Fibroblast of pulmonary artery (primary cell): ENCODE data around the gene IFITM1.
A peak's percentile ranks its signal among the peaks of the same experiment; 100 is the strongest.

ENCODE experiments used
- DNase-seq: peaks from one replicate; pipeline ENCODE4 v3.0.0-alpha.2; 2010; ENCODE audit warnings: low read depth
- H3K4me3 ChIP-seq: replicated peaks from 2 replicates; pipeline ENCODE4 v1.5.1; 2011; ENCODE audit warnings: low read depth, mild to moderate bottlenecking, control low read depth, low read length, moderate library complexity
- CTCF ChIP-seq: IDR thresholded peaks from 2 replicates; pipeline ENCODE4 v1.5.1; 2011; ENCODE audit warnings: mild to moderate bottlenecking, control low read depth, low read length, inconsistent platforms; ENCODE audit errors: missing control alignments

The IFITM1 gene

GRCh38 chr11:352456-353031 lies 38.7 kb downstream of the IFITM1 start:
- no peak for TF ChIP-seq CTCF
- no peak for DNase-seq
- H3K4me3 ChIP-seq = no peak overlapping the region

- peak; percentile 84 for DNase-seq
- no peak for TF ChIP-seq CTCF
- H3K4me3 ChIP-seq = no peak overlapping the region
These were observed 39.5 kb downstream of the IFITM1 start for GRCh38 chr11:353179-353873.

GRCh38 chr11:355581-356458 lies 42.0 kb downstream of the IFITM1 start:
- peak; percentile 99 for DNase-seq
- TF ChIP-seq CTCF = no peak
- peak overlapping the region; percentile 37 for H3K4me3 ChIP-seq

GRCh38 chr11:356610-357009 lies 42.8 kb downstream of the IFITM1 start:
- DNase-seq = no peak
- H3K4me3 ChIP-seq = no peak overlapping the region
- TF ChIP-seq CTCF = no peak

- H3K4me3 ChIP-seq = no peak overlapping the region
- TF ChIP-seq CTCF = no peak
These were observed 43.7 kb downstream of the IFITM1 start for GRCh38 chr11:357582-357981.

DNA sequence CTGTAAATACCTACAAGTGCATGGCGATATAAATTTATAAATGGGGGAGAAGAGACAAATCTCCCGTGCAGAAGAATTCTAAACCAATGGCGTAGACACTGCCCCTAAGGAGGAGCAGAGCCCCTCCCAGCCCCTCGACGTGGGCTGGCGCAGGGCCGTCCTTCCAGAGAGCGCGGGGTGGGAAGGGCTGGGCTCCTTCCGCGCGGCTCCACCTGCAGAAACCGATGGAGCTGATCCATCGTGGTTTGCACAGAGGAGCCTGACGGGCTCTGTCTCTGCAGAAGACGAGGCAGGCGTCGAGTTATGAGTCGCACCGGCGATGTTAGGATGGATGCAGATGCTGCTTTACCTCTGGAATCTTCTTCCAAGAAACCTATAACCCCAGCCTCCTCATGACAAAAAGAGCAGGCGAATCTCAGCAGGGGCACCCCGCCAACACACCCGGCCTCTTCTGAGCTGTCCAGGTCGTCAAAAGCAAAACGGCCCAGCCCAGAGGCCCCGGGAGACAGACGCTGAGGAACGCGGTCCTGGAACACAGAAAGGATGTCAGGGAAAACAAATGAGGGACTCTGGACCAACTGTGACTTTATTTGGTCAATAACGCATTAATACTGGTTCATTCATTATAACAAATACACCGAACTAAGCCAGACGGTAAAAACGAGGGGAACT lies 44.4 kb downstream of the IFITM1 start:
- DNase-seq = no peak
- no peak overlapping the region for H3K4me3 ChIP-seq
- no peak for TF ChIP-seq CTCF

More at GRCh38 chr11:357582-357981, 43.7 kb downstream of the IFITM1 start:
- no peak for DNase-seq
